NT2/D1 (cell line): ENCODE data around the gene LCE7A.

Experiments
- SUZ12 ChIP-seq: IDR thresholded peaks from 2 replicates; pipeline ENCODE4 v1.6.1; 2011; ENCODE audit not compliant: insufficient read length, insufficient read depth; ENCODE audit errors: extremely low read depth
- ZNF274 ChIP-seq: IDR thresholded peaks from 2 replicates; pipeline ENCODE4 v1.6.1; 2011; ENCODE audit warnings: mild to moderate bottlenecking, low read depth, low read length

GRCh38 chr1:152842556-152842955, 17.2 kb upstream of the LCE7A start, which contains the start of gene LCE6A:
- no peak for TF ChIP-seq SUZ12
- no peak for TF ChIP-seq ZNF274
